Lower leg skin (tissue), 3 donors: Measurements from ENCODE around the gene ZMYND8.

Experiments
- CTCF ChIP-seq, 3 donors: fragments of 450-650 bp; IDR thresholded peaks; one replicate each; pipeline ENCODE4 v1.5.1; 2016; ENCODE audit warnings: antibody characterized with exemption in 3 of 3, mild to moderate bottlenecking in 3 of 3, moderate library complexity in 2 of 3
- POLR2A ChIP-seq, 2 donors: fragments of 450-650 bp; IDR thresholded peaks; one replicate each; pipeline ENCODE4 v1.6.1; 2016 to 2017; ENCODE audit warnings: antibody characterized with exemption in 2 of 2, mild to moderate bottlenecking in 1 of 2, moderate library complexity in 1 of 2

GRCh38 chr20:47345214-47345613 is 11.3 kb downstream of the ZMYND8 start:
- TF ChIP-seq CTCF (IDR thresholded peaks at IDR 0.05) = no peak
- TF ChIP-seq POLR2A (IDR thresholded peaks at IDR 0.05) = no peak
